Medulla oblongata (tissue), 1 donor: ENCODE results near the gene OR2L8.
A peak's percentile ranks its signal among the peaks of the same experiment; 100 is the strongest.

Experiments used
- DNase-seq: peaks from one replicate; pipeline ENCODE4 v3.0.0-alpha.2; 2015; ENCODE audit errors: extremely low spot score

Gene OR2L8, protein sequence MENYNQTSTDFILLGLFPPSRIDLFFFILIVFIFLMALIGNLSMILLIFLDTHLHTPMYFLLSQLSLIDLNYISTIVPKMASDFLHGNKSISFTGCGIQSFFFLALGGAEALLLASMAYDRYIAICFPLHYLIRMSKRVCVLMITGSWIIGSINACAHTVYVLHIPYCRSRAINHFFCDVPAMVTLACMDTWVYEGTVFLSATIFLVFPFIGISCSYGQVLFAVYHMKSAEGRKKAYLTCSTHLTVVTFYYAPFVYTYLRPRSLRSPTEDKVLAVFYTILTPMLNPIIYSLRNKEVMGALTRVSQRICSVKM

DNA sequence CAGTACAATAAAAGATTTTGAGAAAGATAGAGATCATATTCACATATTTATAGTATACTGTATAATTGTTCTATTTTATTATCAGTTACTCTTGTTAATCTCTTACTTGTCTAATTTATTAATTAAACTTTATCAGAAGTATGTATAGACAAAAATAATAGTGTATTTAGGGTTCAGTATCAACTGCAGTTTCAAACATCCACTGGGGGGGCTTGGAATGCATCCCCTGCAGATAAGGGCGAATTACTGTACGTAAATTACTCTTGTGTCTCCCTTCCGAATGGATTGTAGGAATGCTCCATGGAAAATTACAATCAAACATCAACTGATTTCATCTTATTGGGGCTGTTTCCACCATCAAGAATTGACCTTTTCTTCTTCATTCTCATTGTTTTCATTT lies at the start of gene OR2L8:
OR2L8 (plus strand) TSS at position 301 of the 400 bp plus-strand sequence; CDS start at position 301, 0 bp downstream.
- no peak for DNase-seq

GRCh38 chr1:247904122-247904521 lies 44.5 kb upstream of the OR2L8 start:
- DNase-seq = no peak

GRCh38 chr1:247905181-247905580 lies 43.5 kb upstream of the OR2L8 start:
- DNase-seq = no peak

DNA sequence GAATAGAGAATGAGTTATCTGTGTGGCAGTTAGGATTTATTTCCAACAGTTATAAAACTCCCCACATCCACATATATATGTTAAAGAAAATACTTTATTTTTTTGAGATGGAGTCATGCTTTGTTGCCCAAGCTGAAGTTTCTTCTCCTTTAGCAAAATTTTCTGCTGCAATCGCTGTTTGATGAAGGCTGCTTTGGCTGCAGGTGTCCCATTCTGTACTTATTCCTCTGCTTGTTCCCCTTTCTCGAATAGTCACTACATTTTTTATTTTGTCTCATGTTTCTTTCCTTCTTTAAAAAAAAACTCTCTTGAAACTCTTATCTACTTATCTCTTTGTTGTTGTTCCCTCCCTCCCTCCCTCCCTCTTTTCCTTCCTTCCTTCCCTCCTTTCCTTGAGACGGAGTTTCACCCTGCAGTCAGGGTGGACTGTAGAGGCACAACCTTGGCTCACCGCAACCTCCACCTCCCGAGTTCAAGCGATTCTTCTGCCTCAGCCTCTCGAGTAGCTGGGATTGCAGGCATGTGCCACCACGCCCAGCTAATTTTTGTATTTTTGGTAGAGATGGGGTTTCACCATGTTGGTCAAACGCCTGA lies 42.7 kb upstream of the OR2L8 start:
- DNase-seq = no peak

GRCh38 chr1:247906504-247907047 lies 42.1 kb upstream of the OR2L8 start:
- DNase-seq = no peak

DNA sequence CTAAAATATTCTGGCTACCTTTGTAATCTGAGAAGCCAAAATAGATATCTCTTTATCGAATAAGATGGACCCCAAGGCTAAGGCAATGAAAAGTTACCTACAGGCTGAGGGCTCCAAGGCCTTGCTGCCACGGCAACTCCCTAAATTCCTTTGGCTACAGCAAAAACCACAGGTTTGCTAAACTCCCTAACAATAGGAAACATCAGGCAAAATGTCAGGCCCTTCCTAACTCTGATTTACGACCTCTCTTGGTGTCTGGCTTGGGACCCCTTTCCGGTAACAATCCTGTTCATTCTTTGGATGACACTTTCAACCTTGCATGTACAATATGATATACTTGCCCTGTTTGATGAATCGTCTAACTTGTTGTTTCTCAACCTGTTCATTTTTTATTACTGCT lies 39.9 kb upstream of the OR2L8 start:
- DNase-seq = no peak

GRCh38 chr1:247913786-247914185 lies 34.9 kb upstream of the OR2L8 start:
- no peak for DNase-seq

DNA sequence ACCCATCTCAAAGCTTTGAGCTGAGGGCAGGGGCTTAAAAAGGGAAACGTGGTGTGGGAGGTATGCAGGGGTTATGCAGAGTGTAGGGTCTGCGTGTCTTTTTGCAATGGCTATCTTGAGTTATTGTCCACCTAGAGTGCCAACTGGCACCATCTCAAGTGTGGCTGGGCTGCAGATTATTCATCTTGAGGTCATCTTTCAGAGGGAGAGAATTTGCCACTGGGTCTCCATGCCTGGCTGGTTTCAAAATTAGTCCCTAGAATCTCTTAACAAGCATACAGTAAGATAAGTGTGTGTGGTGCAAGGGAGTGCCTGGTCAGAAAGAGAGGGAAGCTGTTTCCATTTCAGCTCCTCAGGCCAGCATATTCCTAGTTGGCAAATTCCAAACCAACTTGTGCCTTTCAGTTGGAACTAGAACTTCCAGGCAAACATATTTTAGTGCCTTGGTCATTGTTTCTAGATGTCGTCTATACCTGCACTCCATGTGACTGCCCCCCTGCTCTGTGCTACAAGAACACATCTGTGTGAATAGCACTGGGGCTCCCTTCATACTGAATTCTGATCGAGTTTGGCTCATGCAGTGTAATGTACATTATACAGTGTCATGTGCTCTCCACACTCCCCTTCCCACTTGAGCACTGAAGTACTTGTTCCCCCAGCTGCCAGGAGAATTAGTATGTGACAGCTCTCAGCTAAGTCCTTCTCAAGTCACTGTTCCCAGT lies 33.6 kb upstream of the OR2L8 start:
- DNase-seq = no peak

GRCh38 chr1:247919952-247920351 lies 28.7 kb upstream of the OR2L8 start, which contains the start of gene OR2T8:
OR2T8 (plus strand) TSS chr1:247920252; CDS start chr1:247921018, 766 bp downstream.
- no peak for DNase-seq

DNA sequence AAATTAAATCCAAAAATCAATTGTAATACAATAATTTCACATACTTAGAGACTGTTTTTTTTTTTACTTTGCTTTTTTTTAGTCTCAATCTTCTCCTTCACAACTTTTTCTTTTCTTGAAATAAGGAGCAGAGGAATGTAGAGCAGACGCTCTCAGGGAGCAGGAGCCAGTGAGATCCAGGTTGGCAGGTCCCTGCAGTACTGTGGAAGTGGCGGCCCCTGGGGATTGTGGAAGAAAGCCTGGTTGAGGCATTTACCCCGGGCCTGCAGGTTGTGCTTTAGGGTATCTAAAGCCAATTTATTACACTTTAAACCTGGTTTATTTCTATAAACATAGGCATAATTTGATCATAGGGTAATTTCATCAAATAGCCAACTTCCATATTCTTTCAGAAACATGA lies 24.7 kb upstream of the OR2L8 start:
- no peak for DNase-seq

GRCh38 chr1:247924868-247925267 lies 23.8 kb upstream of the OR2L8 start, which contains the start of gene OR2AJ1:
OR2AJ1 (plus strand) TSS chr1:247924889; CDS start chr1:247933769, 8,880 bp downstream.
- no peak for DNase-seq

- DNase-seq = no peak
Observed at GRCh38 chr1:247933989-247934388, 14.7 kb upstream of the OR2L8 start.

GRCh38 chr1:247935781-247936180 lies 12.9 kb upstream of the OR2L8 start:
- DNase-seq = no peak

DNA sequence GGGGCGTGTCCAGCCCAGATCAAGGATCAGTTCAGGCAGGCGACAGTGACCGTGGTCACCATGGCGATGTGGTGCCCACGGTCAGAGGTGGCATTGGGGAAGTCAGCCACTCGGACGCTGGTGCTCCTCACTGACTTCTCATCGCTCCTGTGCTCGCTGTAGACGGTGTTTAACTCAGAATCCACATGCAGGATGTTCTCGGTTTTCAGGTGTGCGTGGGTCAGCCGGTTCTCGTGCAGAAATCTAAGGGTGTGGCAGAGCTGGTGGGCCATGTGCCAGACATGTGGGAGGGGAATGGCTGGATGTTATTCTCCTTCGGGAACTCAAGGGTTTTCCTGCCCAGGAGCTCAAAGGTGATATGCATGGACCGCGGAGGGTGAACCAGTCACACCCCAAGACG lies 12.2 kb upstream of the OR2L8 start:
- no peak for DNase-seq

DNA sequence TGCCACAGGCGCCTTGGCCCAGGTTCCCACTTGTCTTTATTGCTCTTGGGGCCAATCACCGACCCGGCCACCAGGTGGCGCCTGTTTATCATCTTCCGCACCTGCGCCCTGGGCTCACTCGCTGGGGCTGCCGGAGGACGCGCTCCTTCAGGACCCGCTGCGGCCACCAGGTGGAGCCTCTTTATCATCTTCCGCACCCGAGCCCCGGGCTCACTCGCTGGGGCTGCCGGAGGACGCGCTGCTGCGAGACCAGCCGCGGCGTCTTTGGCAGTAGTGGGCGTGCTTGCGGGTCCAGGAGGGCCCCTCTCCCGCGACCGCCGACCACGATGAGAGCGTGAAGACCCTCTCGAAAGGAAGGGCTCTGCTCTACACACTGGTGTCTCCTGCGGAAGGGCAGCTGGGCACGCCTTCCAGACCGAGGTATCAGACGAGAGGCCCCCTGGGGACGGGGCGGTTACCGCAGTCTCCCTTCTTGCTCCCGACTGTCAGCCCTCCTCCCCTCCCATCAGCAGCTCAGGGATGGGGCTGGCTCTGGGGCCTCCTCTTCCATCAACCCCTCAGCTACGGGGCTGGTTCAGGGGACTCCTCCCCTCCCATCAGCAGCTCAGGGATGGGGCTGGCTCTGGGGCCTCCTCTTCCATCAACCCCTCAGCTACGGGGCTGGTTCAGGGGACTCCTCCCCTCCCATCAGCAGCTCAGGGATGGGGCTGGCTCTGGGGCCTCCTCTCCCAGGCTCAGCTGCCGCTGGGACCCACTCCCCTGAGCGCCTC lies 11.5 kb upstream of the OR2L8 start:
- peak; percentile 49 for DNase-seq

- no peak for DNase-seq
Observed at GRCh38 chr1:247942624-247943023, 6.0 kb upstream of the OR2L8 start.

DNA sequence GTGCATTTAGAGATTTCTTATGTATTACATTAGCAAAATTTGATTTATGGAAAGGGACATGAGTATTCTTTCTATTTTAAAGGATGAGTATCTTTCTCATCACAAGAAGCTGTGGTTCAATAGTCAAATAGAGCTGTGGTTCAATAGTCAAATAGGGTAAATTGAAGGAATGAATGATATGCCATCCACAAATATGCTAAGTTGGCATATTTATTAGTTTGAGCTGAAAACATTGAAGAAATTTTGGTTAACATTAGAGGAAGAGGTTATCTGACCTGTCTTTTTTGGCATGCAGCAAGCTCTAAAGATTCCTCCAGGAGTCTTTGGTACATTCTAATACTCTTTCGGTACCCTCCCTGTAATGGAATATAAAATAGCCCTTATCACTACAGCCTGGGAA lies 4.8 kb downstream of the OR2L8 start:
- no peak for DNase-seq

DNA sequence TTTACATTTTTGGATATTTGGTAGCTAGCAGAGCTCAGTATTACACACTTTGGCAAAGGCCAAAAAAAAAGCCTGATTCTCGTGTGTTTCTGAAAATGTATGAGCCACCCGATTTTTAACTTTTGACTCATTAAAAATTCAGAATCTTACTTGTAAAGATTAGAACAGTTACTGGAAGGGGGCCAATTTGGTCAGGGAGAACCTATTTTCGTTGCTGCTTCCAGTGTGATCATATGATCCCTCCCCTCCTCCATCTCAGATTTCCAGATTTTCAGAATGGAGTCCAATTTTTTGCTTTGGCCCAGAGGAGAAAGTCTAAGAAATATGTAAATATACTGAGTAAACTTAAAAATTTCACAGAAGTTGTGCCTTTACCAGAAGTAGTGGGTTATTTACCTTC lies 13.1 kb downstream of the OR2L8 start:
- DNase-seq = no peak

DNA sequence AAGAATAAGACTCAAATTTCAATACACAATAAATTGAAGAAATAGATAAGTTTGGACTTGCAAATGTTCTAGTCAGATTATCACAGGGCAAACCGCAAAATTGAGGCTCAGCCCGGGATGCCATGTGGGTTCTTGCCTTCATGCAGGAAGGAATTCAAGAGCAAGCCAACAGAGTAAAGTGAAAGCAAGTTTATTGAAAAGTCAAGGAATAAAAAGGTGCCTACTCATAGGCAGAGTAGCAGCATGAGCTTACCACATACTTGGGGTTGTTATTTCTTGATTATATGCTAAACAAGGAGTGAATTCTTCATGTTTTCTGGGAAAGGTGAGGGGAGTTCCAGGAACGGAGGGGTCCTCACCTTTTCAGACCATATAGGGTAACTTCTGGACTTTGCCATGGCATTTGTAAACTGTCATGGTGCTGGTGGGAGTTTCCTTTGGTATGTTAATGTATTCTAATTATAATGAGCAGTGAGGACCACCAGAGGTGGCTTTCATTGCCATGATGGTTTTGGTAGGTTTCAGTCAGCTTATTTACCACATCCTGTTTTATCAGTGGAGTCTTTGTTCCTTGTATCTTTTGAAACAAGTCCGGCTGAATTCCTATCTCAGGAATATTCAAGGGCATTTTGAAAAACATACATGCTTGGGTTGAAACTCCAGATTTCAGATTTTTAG lies 14.4 kb downstream of the OR2L8 start:
- DNase-seq = no peak

- DNase-seq = no peak
Observed at GRCh38 chr1:247964933-247965332, 16.3 kb downstream of the OR2L8 start, which contains the start of gene OR2AK2. OR2AK2 (plus strand) TSS chr1:247965233; CDS start chr1:247965377, 144 bp downstream.
